ENCODE measurements around the gene CLSTN3. TPM values are rescaled to one million over a fixed set of nuclear protein-coding genes. Genes with fewer than 3 reads are reported as not detected.

Gene CLSTN3
- total and polyA plus RNA-seq, 2 of the 13 experiments (the other 11 are each of a cell fraction or from before 2014, with no cell fraction given) = 26.2 to 94.1 TPM

DNA sequence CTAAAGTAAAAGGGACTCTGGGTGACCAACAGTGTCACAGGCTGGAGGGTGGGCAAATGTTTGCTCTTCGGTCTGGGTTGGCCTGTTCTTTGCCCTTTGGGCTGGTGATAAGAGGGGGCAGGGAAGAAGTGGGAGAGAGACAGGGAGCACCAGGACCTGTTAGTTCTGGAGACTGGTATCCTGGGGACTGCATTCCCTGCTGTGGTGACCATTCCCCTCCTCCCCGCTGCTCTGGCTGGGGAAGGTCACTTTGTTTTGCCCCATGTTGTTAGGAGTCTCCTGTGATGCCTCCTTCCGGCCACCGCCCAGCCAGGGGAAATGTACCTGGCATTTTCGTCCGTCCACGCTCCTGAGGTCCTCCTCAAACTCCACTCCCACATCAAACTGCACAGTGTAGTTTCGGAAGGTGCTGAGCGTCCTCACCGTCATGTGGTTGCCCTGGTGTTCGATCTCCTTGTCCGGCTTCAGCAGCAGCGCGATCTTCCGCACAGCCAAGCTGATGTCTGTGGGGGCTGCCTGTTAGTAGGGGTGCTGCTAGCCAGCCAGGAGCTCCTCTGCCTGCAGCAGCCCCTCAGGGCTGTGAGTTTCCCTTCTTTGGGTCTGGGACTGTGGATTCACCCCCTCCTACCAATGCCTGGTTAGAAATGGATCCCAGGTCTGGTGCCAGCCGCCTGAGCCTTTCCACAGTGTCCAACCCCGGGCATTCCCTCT, 2.1 kb upstream of the CLSTN3 start (continued):
- TF ChIP-seq PAXIP1 (CRISPR knock-in tag; conservative IDR thresholded peaks at IDR 0.05) = peak; percentile 89
- TF ChIP-seq ZNF510 (CRISPR knock-in tag; IDR thresholded peaks at IDR 0.05; ENCODE audit: low read depth) = no peak
- TF ChIP-seq ZNF24 (IDR thresholded peaks at IDR 0.05) = no peak
- TF ChIP-seq, protein P1, sequence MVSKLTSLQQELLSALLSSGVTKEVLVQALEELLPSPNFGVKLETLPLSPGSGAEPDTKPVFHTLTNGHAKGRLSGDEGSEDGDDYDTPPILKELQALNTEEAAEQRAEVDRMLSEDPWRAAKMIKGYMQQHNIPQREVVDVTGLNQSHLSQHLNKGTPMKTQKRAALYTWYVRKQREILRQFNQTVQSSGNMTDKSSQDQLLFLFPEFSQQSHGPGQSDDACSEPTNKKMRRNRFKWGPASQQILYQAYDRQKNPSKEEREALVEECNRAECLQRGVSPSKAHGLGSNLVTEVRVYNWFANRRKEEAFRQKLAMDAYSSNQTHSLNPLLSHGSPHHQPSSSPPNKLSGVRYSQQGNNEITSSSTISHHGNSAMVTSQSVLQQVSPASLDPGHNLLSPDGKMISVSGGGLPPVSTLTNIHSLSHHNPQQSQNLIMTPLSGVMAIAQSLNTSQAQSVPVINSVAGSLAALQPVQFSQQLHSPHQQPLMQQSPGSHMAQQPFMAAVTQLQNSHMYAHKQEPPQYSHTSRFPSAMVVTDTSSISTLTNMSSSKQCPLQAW (CRISPR knock-in tag; IDR thresholded peaks at IDR 0.05) = peak; percentile 41
- TF ChIP-seq GATAD1 (CRISPR knock-in tag; IDR thresholded peaks at IDR 0.05) = peak; percentile 44; the same call in 1 of the 2 replicates
- 0 out of 2 replicates have a peak, but pooled peaks have one; percentile 6 for TF ChIP-seq CSRNP1 (CRISPR knock-in tag; IDR thresholded peaks at IDR 0.05)
- peak; percentile 28; the same call in 1 of the 2 replicates for TF ChIP-seq DPF2 (CRISPR knock-in tag; IDR thresholded peaks at IDR 0.05; ENCODE audit: borderline replicate concordance, low read depth)
- peak; percentile 96 for TF ChIP-seq ZNF746 (CRISPR knock-in tag; IDR thresholded peaks at IDR 0.05)
- TF ChIP-seq, protein P2, sequence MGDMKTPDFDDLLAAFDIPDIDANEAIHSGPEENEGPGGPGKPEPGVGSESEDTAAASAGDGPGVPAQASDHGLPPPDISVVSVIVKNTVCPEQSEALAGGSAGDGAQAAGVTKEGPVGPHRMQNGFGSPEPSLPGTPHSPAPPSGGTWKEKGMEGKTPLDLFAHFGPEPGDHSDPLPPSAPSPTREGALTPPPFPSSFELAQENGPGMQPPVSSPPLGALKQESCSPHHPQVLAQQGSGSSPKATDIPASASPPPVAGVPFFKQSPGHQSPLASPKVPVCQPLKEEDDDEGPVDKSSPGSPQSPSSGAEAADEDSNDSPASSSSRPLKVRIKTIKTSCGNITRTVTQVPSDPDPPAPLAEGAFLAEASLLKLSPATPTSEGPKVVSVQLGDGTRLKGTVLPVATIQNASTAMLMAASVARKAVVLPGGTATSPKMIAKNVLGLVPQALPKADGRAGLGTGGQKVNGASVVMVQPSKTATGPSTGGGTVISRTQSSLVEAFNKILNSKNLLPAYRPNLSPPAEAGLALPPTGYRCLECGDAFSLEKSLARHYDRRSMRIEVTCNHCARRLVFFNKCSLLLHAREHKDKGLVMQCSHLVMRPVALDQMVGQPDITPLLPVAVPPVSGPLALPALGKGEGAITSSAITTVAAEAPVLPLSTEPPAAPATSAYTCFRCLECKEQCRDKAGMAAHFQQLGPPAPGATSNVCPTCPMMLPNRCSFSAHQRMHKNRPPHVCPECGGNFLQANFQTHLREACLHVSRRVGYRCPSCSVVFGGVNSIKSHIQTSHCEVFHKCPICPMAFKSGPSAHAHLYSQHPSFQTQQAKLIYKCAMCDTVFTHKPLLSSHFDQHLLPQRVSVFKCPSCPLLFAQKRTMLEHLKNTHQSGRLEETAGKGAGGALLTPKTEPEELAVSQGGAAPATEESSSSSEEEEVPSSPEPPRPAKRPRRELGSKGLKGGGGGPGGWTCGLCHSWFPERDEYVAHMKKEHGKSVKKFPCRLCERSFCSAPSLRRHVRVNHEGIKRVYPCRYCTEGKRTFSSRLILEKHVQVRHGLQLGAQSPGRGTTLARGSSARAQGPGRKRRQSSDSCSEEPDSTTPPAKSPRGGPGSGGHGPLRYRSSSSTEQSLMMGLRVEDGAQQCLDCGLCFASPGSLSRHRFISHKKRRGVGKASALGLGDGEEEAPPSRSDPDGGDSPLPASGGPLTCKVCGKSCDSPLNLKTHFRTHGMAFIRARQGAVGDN (CRISPR knock-in tag; IDR thresholded peaks at IDR 0.05) = peak; percentile 79
- TF ChIP-seq, protein P3, sequence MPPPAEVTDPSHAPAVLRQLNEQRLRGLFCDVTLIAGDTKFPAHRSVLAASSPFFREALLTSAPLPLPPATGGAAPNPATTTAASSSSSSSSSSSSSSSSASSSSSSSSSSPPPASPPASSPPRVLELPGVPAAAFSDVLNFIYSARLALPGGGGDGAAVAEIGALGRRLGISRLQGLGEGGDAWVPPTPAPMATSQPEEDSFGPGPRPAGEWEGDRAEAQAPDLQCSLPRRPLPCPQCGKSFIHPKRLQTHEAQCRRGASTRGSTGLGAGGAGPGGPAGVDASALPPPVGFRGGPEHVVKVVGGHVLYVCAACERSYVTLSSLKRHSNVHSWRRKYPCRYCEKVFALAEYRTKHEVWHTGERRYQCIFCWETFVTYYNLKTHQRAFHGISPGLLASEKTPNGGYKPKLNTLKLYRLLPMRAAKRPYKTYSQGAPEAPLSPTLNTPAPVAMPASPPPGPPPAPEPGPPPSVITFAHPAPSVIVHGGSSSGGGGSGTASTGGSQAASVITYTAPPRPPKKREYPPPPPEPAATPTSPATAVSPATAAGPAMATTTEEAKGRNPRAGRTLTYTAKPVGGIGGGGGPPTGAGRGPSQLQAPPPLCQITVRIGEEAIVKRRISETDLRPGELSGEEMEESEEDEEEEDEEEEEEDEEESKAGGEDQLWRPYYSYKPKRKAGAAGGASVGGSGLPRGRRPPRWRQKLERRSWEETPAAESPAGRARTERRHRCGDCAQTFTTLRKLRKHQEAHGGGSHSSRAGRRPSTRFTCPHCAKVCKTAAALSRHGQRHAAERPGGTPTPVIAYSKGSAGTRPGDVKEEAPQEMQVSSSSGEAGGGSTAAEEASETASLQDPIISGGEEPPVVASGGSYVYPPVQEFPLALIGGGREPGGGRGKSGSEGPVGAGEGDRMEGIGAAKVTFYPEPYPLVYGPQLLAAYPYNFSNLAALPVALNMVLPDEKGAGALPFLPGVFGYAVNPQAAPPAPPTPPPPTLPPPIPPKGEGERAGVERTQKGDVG (CRISPR knock-in tag; IDR thresholded peaks at IDR 0.05; ENCODE audit: borderline replicate concordance) = no peak
- TF ChIP-seq, protein P4, sequence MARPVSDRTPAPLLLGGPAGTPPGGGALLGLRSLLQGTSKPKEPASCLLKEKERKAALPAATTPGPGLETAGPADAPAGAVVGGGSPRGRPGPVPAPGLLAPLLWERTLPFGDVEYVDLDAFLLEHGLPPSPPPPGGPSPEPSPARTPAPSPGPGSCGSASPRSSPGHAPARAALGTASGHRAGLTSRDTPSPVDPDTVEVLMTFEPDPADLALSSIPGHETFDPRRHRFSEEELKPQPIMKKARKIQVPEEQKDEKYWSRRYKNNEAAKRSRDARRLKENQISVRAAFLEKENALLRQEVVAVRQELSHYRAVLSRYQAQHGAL (CRISPR knock-in tag; IDR thresholded peaks at IDR 0.05; ENCODE audit: not compliant biosample characterization) = no peak

Data from HepG2 (cell line).